Activated CD4-positive, alpha-beta memory T cell treated with anti-CD3 and anti-CD28 coated beads, Interleukin-2, amount 10 ng/mL, durations not matched to agents 7 days and 5 days (primary cell): ENCODE measurements around the gene TTC9C. TPM values are rescaled to one million over a fixed set of nuclear protein-coding genes. Genes with fewer than 3 reads are reported as not detected.
"Not testable (repeated sequence)": the region's sequence is repeated elsewhere in the genome, so short reads cannot be mapped to it uniquely, and the experiment has no call there.

Experiments
- CTCF ChIA-PET: fragments of 350-600 bp; sonication (Branson Sonifier 250); formaldehyde crosslinking; loops from one replicate; lab custom pipeline; 2021; ENCODE audit warnings: antibody characterized with exemption, inconsistent platforms; lab: Charles Lee
- POLR2A ChIA-PET: fragments of 350-600 bp; sonication (Branson Sonifier 250); formaldehyde crosslinking; loops from one replicate; lab custom pipeline; 2021; ENCODE audit warnings: antibody characterized with exemption; lab: Charles Lee
- DNase-seq: peaks from one replicate; pipeline ENCODE4 v3.0.0-alpha.2; 2020
- H3K27ac Mint-ChIP-seq: one replicate; pipeline ENCODE4 v1.8.0; 2021; ENCODE audit warnings: mild to moderate bottlenecking, mixed read lengths
- H3K27me3 Mint-ChIP-seq: one replicate; pipeline ENCODE4 v1.8.0; 2021; ENCODE audit warnings: mixed read lengths
- H3K36me3 Mint-ChIP-seq: one replicate; pipeline ENCODE4 v1.8.0; 2021; ENCODE audit warnings: low read depth, mixed read lengths
- H3K4me1 Mint-ChIP-seq: one replicate; pipeline ENCODE4 v1.8.0; 2021; ENCODE audit warnings: mixed read lengths
- H3K4me3 Mint-ChIP-seq: one replicate; pipeline ENCODE4 v1.8.0; 2021; ENCODE audit warnings: mild to moderate bottlenecking, mixed read lengths
- H3K9me3 Mint-ChIP-seq: one replicate; pipeline ENCODE4 v1.8.0; 2021; ENCODE audit warnings: mixed read lengths
- total RNA-seq, 2 experiments: library from RNA; stranded (reverse); gene quantifications; one replicate each; pipeline ENCODE4 v1.2.3, GENCODE V29; 2021

Gene TTC9C
- total RNA-seq, 2 experiments from 2014 or later = 48.3 to 48.4 TPM

- POLR2A ChIA-PET = interaction anchor here (1.3 to 1.8 kb wide), 3 partner anchors 25 to 179 kb away, joined by 3 to 5 read pairs (median 4); partner anchors contain the start of genes C11orf98, CSKMT, HNRNPUL2 and SLC3A2
- H3K9me3 Mint-ChIP-seq = no peaks in the 10 kb centered on the region
- H3K27me3 Mint-ChIP-seq = no peaks in the 10 kb centered on the region
- CTCF ChIA-PET = interaction anchor here (1.9 kb wide), 1 partner anchor 8 kb away, joined by 8 read pairs; no protein-coding TSS in a partner anchor
- no peak overlapping the region for H3K4me3 Mint-ChIP-seq
- no peak for DNase-seq
- H3K4me1 Mint-ChIP-seq = peaks cover 26% of the 10 kb centered on the region
- H3K27ac Mint-ChIP-seq = no peak overlapping the region
- H3K36me3 Mint-ChIP-seq = peaks cover 22% of the 10 kb centered on the region
These were observed 26.0 kb upstream of the TTC9C start for GRCh38 chr11:62702246-62702645.

GRCh38 chr11:62703921-62704320 is 24.4 kb upstream of the TTC9C start:
- H3K4me3 Mint-ChIP-seq, H3K9me3 Mint-ChIP-seq, H3K27me3 Mint-ChIP-seq, H3K27ac Mint-ChIP-seq, DNase-seq: not testable (repeated sequence)
- CTCF ChIA-PET = interaction anchor here (1.2 to 2.7 kb wide), 3 partner anchors 10 to 82 kb away, joined by 4 to 8 read pairs (median 8); no protein-coding TSS in a partner anchor
- POLR2A ChIA-PET = interaction anchor here (1.3 to 1.8 kb wide), 2 partner anchors 39 to 130 kb away, joined by 3 to 5 read pairs; partner anchors contain the start of genes C11orf98, CSKMT and EEF1G
- Mint-ChIP-seq H3K36me3 (peaks cover 18% of the 10 kb centered on the region), H3K4me1 (peaks cover 42% of the 10 kb centered on the region)

- Mint-ChIP-seq H3K27ac (peak overlapping the region; percentile 69), H3K36me3 (peaks cover 27% of the 10 kb centered on the region), H3K9me3 (no peaks in the 10 kb centered on the region), H3K27me3 (no peaks in the 10 kb centered on the region), H3K4me3 (peak overlapping the region; percentile 92), H3K4me1 (peaks cover 52% of the 10 kb centered on the region)
- DNase-seq = no peak
- ChIA-PET POLR2A (interaction anchor here (0.7 to 14.0 kb wide), 19 partner anchors 9 to 177 kb away, joined by 3 to 234 read pairs (median 7); partner anchors contain the start of genes C11orf98, CSKMT, GANAB and HNRNPUL2), CTCF (interaction anchor here (1.1 to 2.7 kb wide), 6 partner anchors 10 to 113 kb away, joined by 3 to 8 read pairs (median 6); no protein-coding TSS in a partner anchor)
These were observed 22.9 kb upstream of the TTC9C start for GRCh38 chr11:62705413-62705812.

GRCh38 chr11:62705880-62706849 is 22.1 kb upstream of the TTC9C start:
- peaks cover 56% of the 10 kb centered on the region for H3K4me1 Mint-ChIP-seq

GRCh38 chr11:62706850-62707247 is 21.4 kb upstream of the TTC9C start:
- peaks cover 56% of the 10 kb centered on the region for H3K4me1 Mint-ChIP-seq
- POLR2A ChIA-PET = interaction anchor here (0.7 to 14.0 kb wide), 23 partner anchors 9 to 175 kb away, joined by 3 to 234 read pairs (median 6); partner anchors contain the start of genes C11orf98, CSKMT, EEF1G and GANAB
- H3K27ac Mint-ChIP-seq = no peak overlapping the region

More at GRCh38 chr11:62705880-62706849, 22.1 kb upstream of the TTC9C start:
- Mint-ChIP-seq H3K27me3 (no peaks in the 10 kb centered on the region), H3K36me3 (peaks cover 30% of the 10 kb centered on the region), H3K4me3 (peak overlapping the region; percentile 92), H3K9me3 (no peaks in the 10 kb centered on the region), H3K27ac (peak overlapping the region; percentile 69)
- CTCF ChIA-PET = interaction anchor here (0.7 to 2.7 kb wide), 8 partner anchors 11 to 114 kb away, joined by 3 to 8 read pairs (median 6); partner anchors contain the start of genes C11orf98 and CSKMT
- POLR2A ChIA-PET = interaction anchor here (0.7 to 14.0 kb wide), 21 partner anchors 9 to 176 kb away, joined by 3 to 234 read pairs (median 6); partner anchors contain the start of genes C11orf98, CSKMT, EEF1G and GANAB
- DNase-seq = peak; percentile 96

GRCh38 chr11:62707277-62707861 is 20.9 kb upstream of the TTC9C start, which contains the start of the genes BSCL2 and GNG3:
Gene BSCL2 (minus strand): TSS chr11:62707424. CDS start chr11:62707195, 229 bp downstream.
Gene GNG3 (plus strand): TSS chr11:62707676. CDS start chr11:62708296, 620 bp downstream.
- H3K27me3 Mint-ChIP-seq = no peaks in the 10 kb centered on the region
- ChIA-PET POLR2A (interaction anchor here (0.7 to 14.0 kb wide), 19 partner anchors 8 to 175 kb away, joined by 3 to 234 read pairs (median 9); partner anchors contain the start of genes C11orf98, CSKMT, GANAB and HNRNPUL2), CTCF (interaction anchor here (1.1 to 2.0 kb wide), 3 partner anchors 78 to 96 kb away, joined by 3 to 6 read pairs (median 4); partner anchors contain the start of gene TMEM179B)
- H3K36me3 Mint-ChIP-seq = peaks cover 29% of the 10 kb centered on the region
- H3K4me3 Mint-ChIP-seq = peak within 1 kb of the TSS; percentile 92
- peaks cover 57% of the 10 kb centered on the region for H3K4me1 Mint-ChIP-seq
- DNase-seq = no peak
- H3K27ac Mint-ChIP-seq = peak within 1 kb of the TSS; percentile 94
- H3K9me3 Mint-ChIP-seq = no peaks in the 10 kb centered on the region

More at GRCh38 chr11:62706850-62707247, 21.4 kb upstream of the TTC9C start:
- peak overlapping the region; percentile 92 for H3K4me3 Mint-ChIP-seq
- H3K27me3 Mint-ChIP-seq = no peaks in the 10 kb centered on the region
- peaks cover 30% of the 10 kb centered on the region for H3K36me3 Mint-ChIP-seq
- no peak for DNase-seq
- CTCF ChIA-PET = interaction anchor here (1.1 to 2.7 kb wide), 4 partner anchors 13 to 95 kb away, joined by 4 to 8 read pairs (median 6); no protein-coding TSS in a partner anchor
- no peaks in the 10 kb centered on the region for H3K9me3 Mint-ChIP-seq

- ChIA-PET POLR2A (interaction anchor here (0.8 to 14.0 kb wide), 26 partner anchors 8 to 174 kb away, joined by 3 to 234 read pairs (median 7); partner anchors contain the start of genes C11orf98, CSKMT, EEF1G and HNRNPUL2), CTCF (interaction anchor here (0.8 to 3.1 kb wide), 7 partner anchors 14 to 314 kb away, joined by 3 to 11 read pairs (median 3); partner anchors contain the start of genes HNRNPUL2, TMEM179B and TTC9C)
- DNase-seq = no peak
- Mint-ChIP-seq H3K9me3 (no peaks in the 10 kb centered on the region), H3K4me3 (peak overlapping the region; percentile 92), H3K4me1 (peaks cover 64% of the 10 kb centered on the region), H3K27me3 (no peaks in the 10 kb centered on the region), H3K36me3 (peaks cover 34% of the 10 kb centered on the region), H3K27ac (peak overlapping the region; percentile 94)
These were observed 19.9 kb upstream of the TTC9C start for GRCh38 chr11:62708392-62708791.

GRCh38 chr11:62708793-62709192 is 19.5 kb upstream of the TTC9C start:
- Mint-ChIP-seq H3K27me3 (no peaks in the 10 kb centered on the region), H3K27ac (peak overlapping the region; percentile 94), H3K4me3 (peak overlapping the region; percentile 92), H3K36me3 (peaks cover 38% of the 10 kb centered on the region), H3K4me1 (peaks cover 68% of the 10 kb centered on the region), H3K9me3 (no peaks in the 10 kb centered on the region)
- ChIA-PET POLR2A (interaction anchor here (0.7 to 14.0 kb wide), 34 partner anchors 8 to 172 kb away, joined by 3 to 234 read pairs (median 5); partner anchors contain the start of genes C11orf98, CSKMT, EEF1G and HNRNPUL2), CTCF (interaction anchor here (0.8 to 3.1 kb wide), 8 partner anchors 14 to 314 kb away, joined by 3 to 11 read pairs (median 4); partner anchors contain the start of genes HNRNPUL2, SLC3A2, TMEM179B and TTC9C)
- DNase-seq = peak; percentile 61

GRCh38 chr11:62709247-62710000 is 18.9 kb upstream of the TTC9C start:
- peaks cover 75% of the 10 kb centered on the region for H3K4me1 Mint-ChIP-seq
- peak overlapping the region; percentile 94 for H3K27ac Mint-ChIP-seq
- POLR2A ChIA-PET = interaction anchor here (0.6 to 14.0 kb wide), 35 partner anchors 9 to 173 kb away, joined by 3 to 234 read pairs (median 5); partner anchors contain the start of genes C11orf98, CSKMT, EEF1G and HNRNPUL2
- peak; percentile 98 for DNase-seq
- H3K36me3 Mint-ChIP-seq = peaks cover 41% of the 10 kb centered on the region
- no peaks in the 10 kb centered on the region for H3K27me3 Mint-ChIP-seq
- peak overlapping the region; percentile 92 for H3K4me3 Mint-ChIP-seq
- CTCF ChIA-PET = interaction anchor here (1.0 to 3.1 kb wide), 6 partner anchors 15 to 315 kb away, joined by 3 to 11 read pairs (median 4); partner anchors contain the start of genes HNRNPUL2, SLC3A2, TTC9C and ZBTB3
- H3K9me3 Mint-ChIP-seq = no peaks in the 10 kb centered on the region

GRCh38 chr11:62710001-62710345 is 18.3 kb upstream of the TTC9C start:
- DNase-seq = peak; percentile 41
- Mint-ChIP-seq H3K36me3 (peaks cover 46% of the 10 kb centered on the region), H3K4me3 (peak overlapping the region; percentile 92), H3K27me3 (no peaks in the 10 kb centered on the region), H3K9me3 (no peaks in the 10 kb centered on the region), H3K4me1 (peaks cover 79% of the 10 kb centered on the region), H3K27ac (peak overlapping the region; percentile 94)
- CTCF ChIA-PET = interaction anchor here (1.0 to 3.1 kb wide), 5 partner anchors 16 to 171 kb away, joined by 4 to 11 read pairs (median 4); partner anchors contain the start of genes HNRNPUL2, SLC3A2, TTC9C and ZBTB3
- POLR2A ChIA-PET = interaction anchor here (0.6 to 14.0 kb wide), 27 partner anchors 13 to 172 kb away, joined by 3 to 234 read pairs (median 5); partner anchors contain the start of genes C11orf98, CSKMT, EEF1G and HNRNPUL2
